ENCODE data around the gene NRDE2. TPM values are rescaled to one million over a fixed set of nuclear protein-coding genes. Genes with fewer than 3 reads are reported as not detected.

Gene NRDE2
- total RNA-seq, 1 experiment from 2014 or later = 6.5 TPM

DNA sequence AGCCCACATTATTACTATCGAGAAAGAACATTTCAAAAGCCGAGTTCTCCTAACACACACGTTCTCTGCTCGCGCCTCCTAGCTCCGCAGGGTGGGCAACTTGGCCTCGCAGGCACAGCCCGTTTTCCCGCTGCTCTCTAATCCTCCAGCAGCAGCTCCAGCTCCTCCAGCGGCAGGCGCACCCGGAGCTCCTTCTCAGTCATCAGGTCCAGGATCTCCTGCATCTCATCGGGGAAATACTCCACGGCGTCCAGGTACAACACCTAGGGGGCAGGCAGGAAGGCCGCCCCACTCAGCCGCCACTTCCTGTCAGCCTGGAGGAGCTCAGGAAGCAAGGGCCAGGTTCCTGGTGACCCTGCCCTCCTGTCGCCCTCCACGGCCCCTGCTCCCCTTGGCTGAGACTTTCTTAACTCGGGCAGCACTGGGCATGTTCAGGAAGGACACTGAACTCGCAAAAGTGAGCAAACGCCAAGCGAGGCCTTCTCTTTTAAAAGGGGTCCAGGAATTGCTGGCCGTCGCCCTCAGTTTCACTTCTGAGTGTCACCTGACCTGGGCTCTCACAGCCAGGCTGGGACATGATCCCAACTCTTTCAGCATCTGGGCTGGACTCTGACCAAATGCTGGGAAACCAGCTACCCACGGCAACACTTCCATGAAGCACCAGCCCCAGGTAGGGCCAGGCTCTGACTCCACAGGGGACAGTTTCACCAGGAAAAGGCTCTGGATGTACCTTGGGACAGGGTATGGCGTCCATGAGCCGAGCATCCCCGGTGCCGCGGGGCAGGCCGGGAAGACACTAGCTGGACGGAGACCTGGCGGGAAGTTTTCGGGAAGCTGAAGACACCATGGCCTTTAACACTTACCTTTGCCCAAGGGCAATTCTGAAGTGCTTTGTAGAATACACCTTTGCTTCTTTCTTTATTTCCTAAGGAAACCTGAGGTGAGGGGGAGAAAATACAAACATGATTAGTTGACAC lies 53.3 kb downstream of the NRDE2 start:
- ChIA-PET CTCF (no interaction called here), POLR2A (ENCODE audit: unreplicated experiment) (no interaction called here)
- no peaks in the 10 kb centered on the region for H3K9me3 ChIP-seq (ENCODE audit: insufficient read depth, low read depth)
- H3K9me2 ChIP-seq (ENCODE audit: insufficient read depth) = no peaks in the 10 kb centered on the region
- BruUV-seq (replicated peaks) = no TSS peak
- intact Hi-C loops (cut with micrococcal nuclease; ENCODE audit: unreplicated experiment) = no loop called here
- TF ChIP-seq EZH2 (IDR thresholded peaks at IDR 0.05; ENCODE audit: low read depth) = no peak
- TF ChIP-seq, protein P1, sequence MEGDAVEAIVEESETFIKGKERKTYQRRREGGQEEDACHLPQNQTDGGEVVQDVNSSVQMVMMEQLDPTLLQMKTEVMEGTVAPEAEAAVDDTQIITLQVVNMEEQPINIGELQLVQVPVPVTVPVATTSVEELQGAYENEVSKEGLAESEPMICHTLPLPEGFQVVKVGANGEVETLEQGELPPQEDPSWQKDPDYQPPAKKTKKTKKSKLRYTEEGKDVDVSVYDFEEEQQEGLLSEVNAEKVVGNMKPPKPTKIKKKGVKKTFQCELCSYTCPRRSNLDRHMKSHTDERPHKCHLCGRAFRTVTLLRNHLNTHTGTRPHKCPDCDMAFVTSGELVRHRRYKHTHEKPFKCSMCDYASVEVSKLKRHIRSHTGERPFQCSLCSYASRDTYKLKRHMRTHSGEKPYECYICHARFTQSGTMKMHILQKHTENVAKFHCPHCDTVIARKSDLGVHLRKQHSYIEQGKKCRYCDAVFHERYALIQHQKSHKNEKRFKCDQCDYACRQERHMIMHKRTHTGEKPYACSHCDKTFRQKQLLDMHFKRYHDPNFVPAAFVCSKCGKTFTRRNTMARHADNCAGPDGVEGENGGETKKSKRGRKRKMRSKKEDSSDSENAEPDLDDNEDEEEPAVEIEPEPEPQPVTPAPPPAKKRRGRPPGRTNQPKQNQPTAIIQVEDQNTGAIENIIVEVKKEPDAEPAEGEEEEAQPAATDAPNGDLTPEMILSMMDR (conservative IDR thresholded peaks at IDR 0.05) = no peak
- H2AFZ ChIP-seq = no peak overlapping the region
- H3K4me1 ChIP-seq (replicated peaks; ENCODE audit: insufficient read depth) = no peaks in the 10 kb centered on the region
- H3K27ac ChIP-seq = no peak overlapping the region
- H3K4me3 ChIP-seq = no peak overlapping the region
- no peaks in the 10 kb centered on the region for H3K27me3 ChIP-seq (ENCODE audit: insufficient read depth, low read depth)
- H3F3A ChIP-seq (ENCODE audit: insufficient read depth, low read depth) = 0 out of 2 replicates have a peak, but pooled peaks cover 7% of the 10 kb centered on the region
- H3K4me2 ChIP-seq = no peak overlapping the region
- no peaks in the 10 kb centered on the region for H3K79me2 ChIP-seq (ENCODE audit: low read depth)
- no peaks in the 10 kb centered on the region; the same call in 1 of the 2 replicates for H4K20me1 ChIP-seq (ENCODE audit: insufficient read depth)
- no peaks in the 10 kb centered on the region for H3K36me3 ChIP-seq (ENCODE audit: low read depth)
- no peak for DNase-seq

DNA sequence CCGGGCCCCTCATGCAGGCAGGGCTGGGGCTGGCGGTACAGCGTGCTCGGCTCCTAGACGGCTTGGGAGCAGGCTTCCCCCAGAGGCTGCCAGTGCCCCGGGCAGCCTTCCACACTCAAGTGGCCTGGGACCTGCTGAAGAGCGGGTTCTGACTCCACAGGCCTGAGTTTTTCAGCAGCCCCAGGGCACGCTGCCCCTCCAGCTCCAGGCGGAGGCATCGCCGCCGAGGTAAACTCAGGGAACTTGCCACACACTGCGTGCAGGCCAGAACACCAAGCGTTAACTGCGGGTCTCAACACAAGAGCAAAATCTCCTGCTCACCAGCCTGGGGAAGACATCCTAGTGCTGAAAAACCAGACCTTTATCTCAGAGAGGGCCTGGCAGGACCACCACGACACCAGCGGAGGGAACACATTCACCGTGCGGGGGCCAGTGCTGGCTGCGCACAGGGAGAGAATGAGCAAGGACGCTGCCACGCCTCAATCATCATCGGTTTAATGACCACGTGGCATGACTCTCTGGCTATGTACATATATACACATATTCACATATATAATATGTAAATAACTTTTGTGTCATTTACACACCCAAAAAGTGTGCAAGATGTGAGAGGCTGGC lies 54.1 kb downstream of the NRDE2 start:
- DNase-seq = no peak
- Histone ChIP-seq H3K27ac (no peak overlapping the region), H3K9me3 (ENCODE audit: insufficient read depth, low read depth) (no peaks in the 10 kb centered on the region), H3F3A (ENCODE audit: insufficient read depth, low read depth) (0 out of 2 replicates have a peak, but pooled peaks cover 7% of the 10 kb centered on the region), H3K27me3 (ENCODE audit: insufficient read depth, low read depth) (no peaks in the 10 kb centered on the region), H3K36me3 (ENCODE audit: low read depth) (no peaks in the 10 kb centered on the region), H2AFZ (no peak overlapping the region), H3K9me2 (ENCODE audit: insufficient read depth) (no peaks in the 10 kb centered on the region), H3K79me2 (ENCODE audit: low read depth) (no peaks in the 10 kb centered on the region), H3K4me3 (no peak overlapping the region), H3K4me1 (replicated peaks; ENCODE audit: insufficient read depth) (no peaks in the 10 kb centered on the region), H3K4me2 (no peak overlapping the region), H4K20me1 (ENCODE audit: insufficient read depth) (no peaks in the 10 kb centered on the region; the same call in 1 of the 2 replicates)
- POLR2A ChIA-PET (ENCODE audit: unreplicated experiment) = no interaction called here
- no TSS peak for BruUV-seq (replicated peaks)
- CTCF ChIA-PET = no interaction called here
- TF ChIP-seq EZH2 (IDR thresholded peaks at IDR 0.05; ENCODE audit: low read depth) = no peak
- TF ChIP-seq, protein P1 (conservative IDR thresholded peaks at IDR 0.05) = no peak
- intact Hi-C loops (cut with micrococcal nuclease; ENCODE audit: unreplicated experiment) = no loop called here

DNA sequence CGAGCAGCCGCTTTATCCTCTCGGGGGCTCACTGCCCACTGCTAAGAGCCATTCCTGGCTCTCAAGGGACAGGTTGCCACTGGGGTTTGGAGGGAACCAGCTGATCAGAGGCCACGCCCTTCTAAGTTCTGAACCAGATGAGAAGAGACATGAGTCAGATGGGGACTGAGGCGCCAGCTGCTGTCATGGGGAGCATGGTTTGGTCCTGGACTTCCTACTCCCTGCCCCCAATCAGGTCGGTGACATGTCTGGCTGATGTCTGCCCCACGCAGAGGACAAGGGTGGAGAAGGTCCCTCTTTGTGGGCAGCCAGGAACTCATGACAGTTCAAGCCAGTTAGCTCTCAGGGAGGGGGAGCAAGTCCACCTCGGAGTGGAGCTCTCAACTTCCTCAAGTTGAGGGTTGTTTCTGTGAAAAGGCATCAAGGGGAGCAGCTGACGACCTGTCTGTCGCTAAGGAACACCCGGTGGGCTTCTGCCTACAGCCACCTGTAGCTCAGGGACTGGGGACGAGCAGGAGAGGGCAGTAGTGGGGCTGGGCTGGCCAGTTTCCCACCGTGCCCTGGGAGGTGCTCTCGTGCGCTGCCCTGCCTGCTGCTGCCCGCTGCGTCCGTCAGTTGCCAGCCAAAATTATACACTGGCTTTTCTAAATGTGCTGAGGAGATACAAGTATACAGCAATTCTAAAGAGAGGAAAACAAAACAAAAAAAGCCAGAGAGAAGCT lies 54.9 kb downstream of the NRDE2 start:
- no TSS peak for BruUV-seq (replicated peaks)
- Histone ChIP-seq H3K9me2 (ENCODE audit: insufficient read depth) (no peaks in the 10 kb centered on the region), H3K9me3 (ENCODE audit: insufficient read depth, low read depth) (no peaks in the 10 kb centered on the region), H3K4me1 (replicated peaks; ENCODE audit: insufficient read depth) (no peaks in the 10 kb centered on the region), H3K27me3 (ENCODE audit: insufficient read depth, low read depth) (no peaks in the 10 kb centered on the region), H2AFZ (no peak overlapping the region), H3K4me2 (no peak overlapping the region), H3K36me3 (ENCODE audit: low read depth) (no peaks in the 10 kb centered on the region), H3K79me2 (ENCODE audit: low read depth) (no peaks in the 10 kb centered on the region), H4K20me1 (ENCODE audit: insufficient read depth) (no peaks in the 10 kb centered on the region; the same call in 1 of the 2 replicates), H3K4me3 (no peak overlapping the region), H3K27ac (no peak overlapping the region), H3F3A (ENCODE audit: insufficient read depth, low read depth) (0 out of 2 replicates have a peak, but pooled peaks cover 7% of the 10 kb centered on the region)
- TF ChIP-seq, protein P1 (conservative IDR thresholded peaks at IDR 0.05) = no peak
- TF ChIP-seq EZH2 (IDR thresholded peaks at IDR 0.05; ENCODE audit: low read depth) = no peak
- ChIA-PET POLR2A (ENCODE audit: unreplicated experiment) (no interaction called here), CTCF (no interaction called here)
- no peak for DNase-seq
- intact Hi-C loops (cut with micrococcal nuclease; ENCODE audit: unreplicated experiment) = no loop called here

All from PC-9 (cell line).